Smooth muscle cell of bladder (primary cell): Measurements from ENCODE around the gene GPR160. TPM values are rescaled to one million over a fixed set of nuclear protein-coding genes. Genes with fewer than 3 reads are reported as not detected.

Source experiments
- total RNA-seq: library from RNA; depleted of rRNA; stranded (reverse); fragments of >200 nt; gene quantifications from 2 replicates; pipeline ENCODE4 v1.2.3, GENCODE V29; 2014

The GPR160 gene
- total RNA-seq, result 0.14 and 0.28 TPM in 2 replicates

GRCh38 chr3:170037463-170038433, at the start of gene GPR160:
Gene GPR160 (plus strand): TSS chr3:170037995. CDS start chr3:170083973, 45,978 bp downstream.

Other genes with a start within 250 kb of the GPR160 start
- gene LRRIQ4, start 225.1 kb upstream of the GPR160 start, total RNA-seq, result not detected in 2 replicates
- 1.1 and 1.4 TPM in 2 replicates for gene LRRC34, start 225.1 kb upstream of the GPR160 start, total RNA-seq
- not detected in 2 replicates for gene LRRC31, start 168.1 kb upstream of the GPR160 start, total RNA-seq
- gene SAMD7, start 126.4 kb upstream of the GPR160 start, total RNA-seq, result not detected in 2 replicates
- gene SEC62, start 71.2 kb upstream of the GPR160 start, total RNA-seq, result 47.1 and 98.1 TPM in 2 replicates
- gene PHC3, start 143.7 kb downstream of the GPR160 start, total RNA-seq, result 19.9 TPM in 2 replicates
- 72.0 and 86.7 TPM in 2 replicates for gene PRKCI, start 184.4 kb downstream of the GPR160 start, total RNA-seq